MCF 10A (cell line): ENCODE results near the gene ARL4C. TPM values are rescaled to one million over a fixed set of nuclear protein-coding genes. Genes with fewer than 3 reads are reported as not detected.

Experiments used
- BruUV-seq: library from RNA; stranded (reverse); fragments of 400-500 nt; replicated peaks from 2 replicates; lab custom pipeline; 2021; lab: Mats Ljungman, UMichigan
- CTCF ChIA-PET: fragments of 300-600 bp; sonication (Branson Sonifier 250); formaldehyde crosslinking; extraction: SDS; loops from one replicate; lab custom pipeline; 2021; ENCODE audit warnings: antibody characterized with exemption, inconsistent platforms; lab: Yijun Ruan, JAX
- POLR2A ChIA-PET: fragments of 300-600, 350-650 bp; sonication (Branson Sonifier 250); formaldehyde crosslinking; extraction: SDS; loops from one replicate; lab custom pipeline; 2020; ENCODE audit warnings: antibody characterized with exemption, inconsistent platforms; lab: Yijun Ruan, JAX
- DNase-seq: peaks from one replicate; pipeline ENCODE4 v3.0.0-alpha.2; 2018; ENCODE audit not compliant: unreplicated experiment
- H3K27ac Mint-ChIP-seq: one replicate; pipeline ENCODE4 v1.8.0; 2022; ENCODE audit warnings: mild to moderate bottlenecking, low read depth, mixed read lengths; ENCODE audit not compliant: unreplicated experiment
- H3K27me3 Mint-ChIP-seq: one replicate; pipeline ENCODE4 v1.8.0; 2022; ENCODE audit warnings: mixed read lengths; ENCODE audit not compliant: insufficient read depth, unreplicated experiment
- H3K36me3 Mint-ChIP-seq: one replicate; pipeline ENCODE4 v1.8.0; 2022; ENCODE audit warnings: mild to moderate bottlenecking, moderate library complexity, mixed read lengths; ENCODE audit not compliant: insufficient read depth, unreplicated experiment
- H3K4me1 Mint-ChIP-seq: one replicate; pipeline ENCODE4 v1.8.0; 2022; ENCODE audit warnings: mixed read lengths; ENCODE audit not compliant: insufficient read depth, unreplicated experiment
- H3K4me3 Mint-ChIP-seq: one replicate; pipeline ENCODE4 v1.8.0; 2022; ENCODE audit warnings: mild to moderate bottlenecking, moderate library complexity, mixed read lengths; ENCODE audit not compliant: unreplicated experiment
- H3K9me3 Mint-ChIP-seq: one replicate; pipeline ENCODE4 v1.8.0; 2022; ENCODE audit warnings: mixed read lengths; ENCODE audit not compliant: unreplicated experiment
- CTCF ChIP-seq: fragments of 200-600 bp; IDR thresholded peaks from one replicate; pipeline ENCODE4 v1.8.0; 2022; ENCODE audit warnings: antibody characterized with exemption, mild to moderate bottlenecking; ENCODE audit not compliant: unreplicated experiment
- intact Hi-C: fragments of 100-400 bp; cut with micrococcal nuclease; formaldehyde crosslinking; loops from 2 replicates; pipeline ENCODE4 v1.14.1; 2022
- total RNA-seq: library from RNA; stranded (reverse); gene quantifications from 2 replicates; pipeline ENCODE4 v1.2.3, GENCODE V29; 2022

Gene ARL4C
- total RNA-seq, 1 experiment from 2014 or later, result 3.5 TPM

GRCh38 chr2:234488913-234489451 lies 7.9 kb downstream of the ARL4C start:
- no peak overlapping the region for H3K27ac Mint-ChIP-seq
- no peaks in the 10 kb centered on the region for H3K9me3 Mint-ChIP-seq
- intact Hi-C loops, result no loop called here
- H3K4me1 Mint-ChIP-seq, result peaks cover 11% of the 10 kb centered on the region
- CTCF ChIA-PET, result no interaction called here
- no peaks in the 10 kb centered on the region for H3K36me3 Mint-ChIP-seq
- no peak for DNase-seq
- no peak for TF ChIP-seq CTCF
- no peaks in the 10 kb centered on the region for H3K27me3 Mint-ChIP-seq
- BruUV-seq, result no TSS peak
- H3K4me3 Mint-ChIP-seq, result no peak overlapping the region
- POLR2A ChIA-PET, result interaction anchor here (0.5 kb wide), 1 partner anchor 981 kb away, joined by 3 read pairs; no protein-coding TSS in a partner anchor

- Mint-ChIP-seq H3K27me3 (no peaks in the 10 kb centered on the region), H3K4me3 (no peak overlapping the region), H3K9me3 (no peaks in the 10 kb centered on the region), H3K27ac (no peak overlapping the region), H3K36me3 (no peaks in the 10 kb centered on the region), H3K4me1 (peaks cover 10% of the 10 kb centered on the region)
- no TSS peak for BruUV-seq
- POLR2A ChIA-PET, result no interaction called here
- CTCF ChIA-PET, result no interaction called here
- intact Hi-C loops, result no loop called here
- DNase-seq, result no peak
- TF ChIP-seq CTCF, result no peak
Measured at GRCh38 chr2:234488486-234488885, 8.4 kb downstream of the ARL4C start.

- Mint-ChIP-seq H3K9me3 (no peaks in the 10 kb centered on the region), H3K4me1 (no peaks in the 10 kb centered on the region), H3K27me3 (no peaks in the 10 kb centered on the region), H3K36me3 (no peaks in the 10 kb centered on the region), H3K27ac (no peak overlapping the region), H3K4me3 (no peak overlapping the region)
- ChIA-PET POLR2A (interaction anchor here (1.0 kb wide), 1 partner anchor 67 kb away, joined by 3 read pairs; no protein-coding TSS in a partner anchor), CTCF (no interaction called here)
- intact Hi-C loops, result no loop called here
- BruUV-seq, result no TSS peak
- DNase-seq, result no peak
- no peak for TF ChIP-seq CTCF
Measured at GRCh38 chr2:234487356-234487755, 9.5 kb downstream of the ARL4C start.

GRCh38 chr2:234483568-234484251 lies 13.2 kb downstream of the ARL4C start:
- no peaks in the 10 kb centered on the region for H3K4me1 Mint-ChIP-seq
- no peaks in the 10 kb centered on the region for H3K27me3 Mint-ChIP-seq
- H3K27ac Mint-ChIP-seq, result no peak overlapping the region
- H3K9me3 Mint-ChIP-seq, result no peaks in the 10 kb centered on the region
- BruUV-seq, result no TSS peak
- no peak for DNase-seq
- H3K4me3 Mint-ChIP-seq, result no peak overlapping the region
- H3K36me3 Mint-ChIP-seq, result no peaks in the 10 kb centered on the region
- ChIA-PET POLR2A (no interaction called here), CTCF (interaction anchor here (0.9 kb wide), 1 partner anchor 192 kb away, joined by 3 read pairs; no protein-coding TSS in a partner anchor)
- TF ChIP-seq CTCF, result no peak
- intact Hi-C loops, result no loop called here
